ENCODE measurements around the gene TMEM101.

GRCh38 chr17:43979011-43979410 lies 35.8 kb downstream of the TMEM101 start:
- TF ChIP-seq CTCF (IDR thresholded peaks at IDR 0.05) (no peak), POLR2A (IDR thresholded peaks at IDR 0.05; ENCODE audit: low read depth) (no peak), POLR2AphosphoS5 (IDR thresholded peaks at IDR 0.05) (no peak)
